OCI-LY1 (cell line): ENCODE results near the gene TMEM234.

Experiments
- H2AFZ ChIP-seq: fragments of 200-600 bp; sonication (generic), shearing (Covaris generic); 2 replicates; pipeline ENCODE4 v1.6.0; 2014; ENCODE audit warnings: antibody characterized with exemption, mild to moderate bottlenecking, low read length
- H3F3A ChIP-seq: fragments of 200-600 bp; sonication (generic), shearing (Covaris generic); 2 replicates; pipeline ENCODE4 v1.6.0; 2014; ENCODE audit warnings: mild to moderate bottlenecking, antibody characterized with exemption, low read length, moderate library complexity; ENCODE audit not compliant: insufficient read depth
- H3K27ac ChIP-seq: fragments of 200-600 bp; sonication (generic); 2 replicates; pipeline ENCODE4 v1.5.1; 2014; ENCODE audit warnings: low read length, mixed run types, mild to moderate bottlenecking, low read depth; ENCODE audit not compliant: poor library complexity, severe bottlenecking
- H3K27me3 ChIP-seq: fragments of 200-600 bp; sonication (generic); 2 replicates; pipeline ENCODE4 v1.6.0; 2014; ENCODE audit warnings: antibody characterized with exemption, mild to moderate bottlenecking, low read length, moderate library complexity; ENCODE audit not compliant: insufficient read depth
- H3K36me3 ChIP-seq: fragments of 200-600 bp; sonication (generic); 2 replicates; pipeline ENCODE4 v1.6.1; 2014; ENCODE audit warnings: mild to moderate bottlenecking, antibody characterized with exemption, low read length, moderate library complexity, mixed read lengths; ENCODE audit not compliant: insufficient read depth
- H3K4me1 ChIP-seq: fragments of 200-600 bp; sonication (generic); 2 replicates; pipeline ENCODE4 v1.5.1; 2014; ENCODE audit warnings: mild to moderate bottlenecking, low read length, moderate library complexity; ENCODE audit not compliant: insufficient read depth, severe bottlenecking
- H3K4me2 ChIP-seq: fragments of 200-600 bp; sonication (generic), shearing (Covaris generic); 2 replicates; pipeline ENCODE4 v1.6.1; 2014; ENCODE audit warnings: low read length
- H3K4me3 ChIP-seq: fragments of 200-600 bp; sonication (generic); 2 replicates; pipeline ENCODE4 v1.5.1; 2014; ENCODE audit warnings: low read length, low read depth, mild to moderate bottlenecking, mixed read lengths; ENCODE audit not compliant: poor library complexity, severe bottlenecking
- H3K79me2 ChIP-seq: fragments of 200-600 bp; shearing (Covaris generic); 2 replicates; pipeline ENCODE4 v1.6.1; 2016; ENCODE audit warnings: mixed run types, low read length, mixed read lengths; ENCODE audit not compliant: insufficient read depth
- H3K9ac ChIP-seq: fragments of 200-600 bp; sonication (generic), shearing (Covaris generic); 2 replicates; pipeline ENCODE4 v1.6.1; 2014; ENCODE audit warnings: mild to moderate bottlenecking, low read length, mixed read lengths
- H3K9me2 ChIP-seq: fragments of 200-600 bp; sonication (generic), shearing (Covaris generic); 2 replicates; pipeline ENCODE4 v1.6.1; 2014; ENCODE audit warnings: low read depth, mild to moderate bottlenecking, low read length, mixed read lengths
- H3K9me3 ChIP-seq: fragments of 200-600 bp; shearing (Covaris generic); 2 replicates; pipeline ENCODE4 v1.6.1; 2014; ENCODE audit warnings: low read length, mixed read lengths
- H4K20me1 ChIP-seq: fragments of 200-600 bp; sonication (generic), shearing (Covaris generic); 2 replicates; pipeline ENCODE4 v1.6.0; 2016; ENCODE audit warnings: mild to moderate bottlenecking, low read length; ENCODE audit not compliant: insufficient read depth
- EZH2 ChIP-seq: fragments of 200-600 bp; sonication (generic), shearing (Covaris generic); IDR thresholded peaks from 2 replicates; pipeline ENCODE4 v1.8.0; 2017; ENCODE audit warnings: borderline replicate concordance, mixed run types, mild to moderate bottlenecking, antibody characterized with exemption, low read length, moderate library complexity, mixed read lengths
- TF ChIP-seq, protein P1 (sequence below): fragments of 200-600 bp; sonication (generic), shearing (Covaris generic); IDR thresholded peaks from 2 replicates; pipeline ENCODE4 v1.5.1; 2017; ENCODE audit warnings: mild to moderate bottlenecking, antibody characterized with exemption, low read length, moderate library complexity, mixed read lengths

Gene TMEM234

DNA sequence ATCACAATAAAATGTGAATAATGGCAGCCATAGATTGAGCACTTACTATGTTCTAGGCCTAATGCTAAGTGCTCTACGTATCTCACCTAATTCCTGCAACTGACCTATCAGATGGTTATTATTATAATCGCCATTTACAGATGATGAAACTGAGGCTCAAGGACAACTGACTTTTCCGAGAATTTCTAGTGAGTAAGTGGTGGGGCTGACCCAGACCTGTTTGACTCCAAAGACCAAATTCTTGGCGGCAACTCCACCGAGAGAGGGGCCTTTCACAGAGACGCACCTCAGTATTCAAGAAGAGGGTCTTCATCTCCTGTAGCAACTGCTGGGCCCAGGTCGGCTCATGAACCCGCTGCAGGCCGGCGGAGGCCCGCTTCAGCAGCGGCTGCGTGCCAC, 573 bp downstream of the TMEM234 start:
- peaks cover 31% of the 10 kb centered on the region for H3K4me1 ChIP-seq
- TF ChIP-seq, protein P1, sequence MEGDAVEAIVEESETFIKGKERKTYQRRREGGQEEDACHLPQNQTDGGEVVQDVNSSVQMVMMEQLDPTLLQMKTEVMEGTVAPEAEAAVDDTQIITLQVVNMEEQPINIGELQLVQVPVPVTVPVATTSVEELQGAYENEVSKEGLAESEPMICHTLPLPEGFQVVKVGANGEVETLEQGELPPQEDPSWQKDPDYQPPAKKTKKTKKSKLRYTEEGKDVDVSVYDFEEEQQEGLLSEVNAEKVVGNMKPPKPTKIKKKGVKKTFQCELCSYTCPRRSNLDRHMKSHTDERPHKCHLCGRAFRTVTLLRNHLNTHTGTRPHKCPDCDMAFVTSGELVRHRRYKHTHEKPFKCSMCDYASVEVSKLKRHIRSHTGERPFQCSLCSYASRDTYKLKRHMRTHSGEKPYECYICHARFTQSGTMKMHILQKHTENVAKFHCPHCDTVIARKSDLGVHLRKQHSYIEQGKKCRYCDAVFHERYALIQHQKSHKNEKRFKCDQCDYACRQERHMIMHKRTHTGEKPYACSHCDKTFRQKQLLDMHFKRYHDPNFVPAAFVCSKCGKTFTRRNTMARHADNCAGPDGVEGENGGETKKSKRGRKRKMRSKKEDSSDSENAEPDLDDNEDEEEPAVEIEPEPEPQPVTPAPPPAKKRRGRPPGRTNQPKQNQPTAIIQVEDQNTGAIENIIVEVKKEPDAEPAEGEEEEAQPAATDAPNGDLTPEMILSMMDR = no peak
- no peak for TF ChIP-seq EZH2
- H3K27ac ChIP-seq = peak overlapping the region; percentile 73
- no peaks in the 10 kb centered on the region for H4K20me1 ChIP-seq
- H3K4me2 ChIP-seq = peak overlapping the region; percentile 62
- H3K79me2 ChIP-seq = peaks cover 15% of the 10 kb centered on the region
- H2AFZ ChIP-seq = no peak overlapping the region
- peak overlapping the region; percentile 84 for H3K9ac ChIP-seq
- H3K36me3 ChIP-seq = peaks cover 32% of the 10 kb centered on the region
- no peaks in the 10 kb centered on the region for H3F3A ChIP-seq
- H3K9me2 ChIP-seq = no peaks in the 10 kb centered on the region
- H3K4me3 ChIP-seq = peak overlapping the region; percentile 84
- H3K27me3 ChIP-seq = no peaks in the 10 kb centered on the region
- H3K9me3 ChIP-seq = no peaks in the 10 kb centered on the region

DNA sequence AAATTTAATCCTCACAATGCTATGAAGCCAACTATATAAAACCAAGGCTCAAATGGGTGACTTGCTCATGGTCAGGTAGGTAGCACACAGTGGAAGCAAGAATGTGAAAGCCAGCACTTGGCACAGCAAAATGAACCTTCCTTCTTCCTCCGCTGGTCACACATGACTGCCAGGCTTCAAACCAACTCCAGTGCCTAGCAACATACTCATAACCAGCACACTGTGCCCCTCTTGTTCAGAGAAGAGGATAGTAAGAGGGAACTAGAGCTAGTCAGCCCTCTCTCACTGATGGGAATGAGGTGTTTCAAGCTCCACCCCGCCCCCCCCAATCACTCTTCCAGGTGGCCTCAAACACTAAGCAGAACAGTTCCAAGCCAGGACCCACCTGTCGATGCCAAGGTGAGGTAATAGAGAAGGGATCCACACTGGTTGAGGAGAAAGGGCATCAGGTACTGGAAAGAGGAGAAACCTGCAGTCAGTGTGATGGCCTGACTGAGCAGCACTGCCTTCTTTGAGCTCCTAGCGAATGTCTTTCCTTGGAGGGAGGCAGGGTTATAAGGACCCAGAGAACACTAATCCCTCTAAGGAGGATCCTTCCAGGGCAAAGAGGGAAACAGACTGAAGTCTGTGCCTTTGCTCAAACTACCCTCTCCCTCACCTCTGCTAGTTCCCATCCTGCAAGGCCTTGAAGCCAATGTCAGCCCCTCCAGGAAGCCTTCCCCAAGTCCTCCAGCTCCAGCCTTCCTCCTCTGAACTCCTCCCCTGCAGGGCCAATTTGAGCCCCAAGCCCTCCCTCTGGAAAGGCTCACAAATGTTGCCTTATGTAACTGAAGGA, 1.2 kb downstream of the TMEM234 start:
- peaks cover 15% of the 10 kb centered on the region for H3K79me2 ChIP-seq
- no peaks in the 10 kb centered on the region for H4K20me1 ChIP-seq
- no peaks in the 10 kb centered on the region for H3K27me3 ChIP-seq
- H3K36me3 ChIP-seq = peaks cover 33% of the 10 kb centered on the region
- H3K27ac ChIP-seq = peak overlapping the region; percentile 73
- peak overlapping the region; percentile 84; the same call in 1 of the 2 replicates for H3K9ac ChIP-seq
- H3K9me3 ChIP-seq = no peaks in the 10 kb centered on the region
- no peaks in the 10 kb centered on the region for H3F3A ChIP-seq
- no peaks in the 10 kb centered on the region for H3K9me2 ChIP-seq
- H3K4me2 ChIP-seq = peak overlapping the region; percentile 62
- H2AFZ ChIP-seq = no peak overlapping the region
- peaks cover 31% of the 10 kb centered on the region for H3K4me1 ChIP-seq
- peak overlapping the region; percentile 84 for H3K4me3 ChIP-seq
- no peak for TF ChIP-seq EZH2
- TF ChIP-seq, protein P1 = no peak

DNA sequence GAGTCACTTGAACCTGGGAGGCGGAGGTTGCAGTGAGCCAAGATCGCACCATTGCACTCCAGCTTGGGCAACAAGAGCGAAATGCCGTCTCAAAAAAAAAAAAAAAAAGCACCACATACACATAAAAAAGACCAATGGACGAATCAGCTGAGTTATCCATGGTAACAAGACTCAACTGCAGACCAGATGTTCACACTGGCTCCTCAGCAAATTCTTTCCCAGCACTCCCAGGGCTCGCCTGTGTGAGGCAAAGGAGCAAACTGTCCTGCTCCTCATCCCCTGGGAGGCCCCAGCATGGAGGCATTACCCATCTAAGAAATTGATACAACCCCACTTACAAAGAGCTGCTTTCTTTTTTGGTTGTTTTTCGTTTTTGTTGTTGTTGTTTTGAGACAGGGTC, 3.1 kb downstream of the TMEM234 start:
- no peak overlapping the region for H3K4me3 ChIP-seq
- H3K27me3 ChIP-seq = no peaks in the 10 kb centered on the region
- no peak overlapping the region for H2AFZ ChIP-seq
- no peaks in the 10 kb centered on the region for H4K20me1 ChIP-seq
- no peaks in the 10 kb centered on the region for H3K9me3 ChIP-seq
- peaks cover 15% of the 10 kb centered on the region for H3K79me2 ChIP-seq
- peaks cover 26% of the 10 kb centered on the region; the same call in 1 of the 2 replicates for H3K36me3 ChIP-seq
- no peak overlapping the region for H3K27ac ChIP-seq
- no peak overlapping the region for H3K9ac ChIP-seq
- peaks cover 30% of the 10 kb centered on the region for H3K4me1 ChIP-seq
- H3K4me2 ChIP-seq = no peak overlapping the region
- TF ChIP-seq, protein P1 = no peak
- no peak for TF ChIP-seq EZH2
- no peaks in the 10 kb centered on the region for H3K9me2 ChIP-seq
- no peaks in the 10 kb centered on the region for H3F3A ChIP-seq
